SK-N-SH (cell line): ENCODE measurements around the gene KLHDC8A. TPM values are rescaled to one million over a fixed set of nuclear protein-coding genes. Genes with fewer than 3 reads are reported as not detected.

Experiments
- CTCF ChIA-PET: fragments of 300-600, 350-600 bp; formaldehyde crosslinking; extraction: SDS; loops from one replicate; lab custom pipeline; 2021; lab: Yijun Ruan, JAX
- POLR2A ChIA-PET: fragments of 350-600 bp; sonication (Branson Sonifier 250); formaldehyde crosslinking; extraction: SDS; loops from one replicate; lab custom pipeline; 2020; ENCODE audit warnings: antibody characterized with exemption, inconsistent platforms; lab: Yijun Ruan, JAX
- DNase-seq: peaks from one replicate; pipeline ENCODE4 v3.0.0; 2012
- H2AFZ ChIP-seq: fragments of 200-600 bp; sonication (generic); 2 replicates; pipeline ENCODE4 v1.8.1; 2016; ENCODE audit warnings: antibody characterized with exemption, mild to moderate bottlenecking, low read depth
- H3F3A ChIP-seq: fragments of 200-600 bp; sonication (generic); replicated peaks from 2 replicates; pipeline ENCODE3; 2016; ENCODE audit warnings: antibody characterized with exemption, mild to moderate bottlenecking; ENCODE audit not compliant: insufficient read depth
- H3K27ac ChIP-seq, 2 experiments: fragments of 200-500 bp in 1 of 2; fragments of 200-600 bp in 1 of 2; sonication (Bioruptor generic) in 1 of 2; sonication (generic), shearing (Covaris generic) in 1 of 2; 2 replicates each; pipeline versions ENCODE4 v1.5.1 to v1.6.1; 2014 to 2016; ENCODE audit warnings: low read depth in 2 of 2, inconsistent platforms in 1 of 2, low read length in 1 of 2, mild to moderate bottlenecking in 1 of 2, mixed read lengths in 1 of 2
- H3K27me3 ChIP-seq: fragments of 200-600 bp; sonication (generic), shearing (Covaris generic); 2 replicates; pipeline ENCODE4 v1.6.1; 2016; ENCODE audit warnings: mixed run types; ENCODE audit not compliant: insufficient read depth
- H3K36me3 ChIP-seq, 2 experiments: fragments of 200-500 bp in 1 of 2; fragments of 200-600 bp in 1 of 2; sonication (Bioruptor generic) in 1 of 2; sonication (generic) in 1 of 2; replicated peaks in 1 of 2; 2 replicates each; pipeline versions ENCODE3 to v1.5.1; 2014 to 2016; ENCODE audit warnings: low read length in 1 of 2, mild to moderate bottlenecking in 1 of 2; ENCODE audit not compliant: insufficient read depth in 2 of 2, control insufficient read depth in 1 of 2
- H3K4me1 ChIP-seq, 2 experiments: fragments of 200-500 bp in 1 of 2; fragments of 200-600 bp in 1 of 2; sonication (Bioruptor generic) in 1 of 2; sonication (generic), shearing (Covaris generic) in 1 of 2; 2 replicates each; pipeline versions ENCODE4 v1.5.1 to v1.6.1; 2014 to 2016; ENCODE audit warnings: low read depth in 1 of 2, low read length in 1 of 2, mixed run types in 1 of 2; ENCODE audit not compliant: insufficient read depth in 2 of 2, control insufficient read depth in 1 of 2
- H3K4me2 ChIP-seq: fragments of 200-600 bp; sonication (generic), shearing (Covaris generic); 2 replicates; pipeline ENCODE4 v1.6.1; 2017; ENCODE audit warnings: mixed run types
- H3K4me3 ChIP-seq, 2 experiments: fragments of 200-500 bp in 1 of 2; fragments of 200-600 bp in 1 of 2; sonication (Bioruptor generic) in 1 of 2; sonication (generic), shearing (Covaris generic) in 1 of 2; 2 replicates each; pipeline versions ENCODE4 v1.5.1 to v1.8.1; 2014 to 2016; ENCODE audit warnings: low read depth in 2 of 2, inconsistent platforms in 1 of 2, low read length in 1 of 2, mild to moderate bottlenecking in 1 of 2, mixed read lengths in 1 of 2, moderate library complexity in 1 of 2
- H3K79me2 ChIP-seq: fragments of 200-600 bp; sonication (generic); 2 replicates; pipeline ENCODE4 v1.8.1; 2017; ENCODE audit warnings: mild to moderate bottlenecking; ENCODE audit not compliant: insufficient read depth
- H3K9ac ChIP-seq: fragments of 200-600 bp; sonication (generic); 2 replicates; pipeline ENCODE4 v1.6.1; 2017; ENCODE audit warnings: mixed run types
- H3K9me2 ChIP-seq: fragments of 200-600 bp; sonication (generic); 2 replicates; pipeline ENCODE4 v1.6.1; 2017; ENCODE audit warnings: mixed run types
- H3K9me3 ChIP-seq: fragments of 200-600 bp; sonication (generic); 2 replicates; pipeline ENCODE4 v1.6.1; 2017; ENCODE audit warnings: mixed run types, mild to moderate bottlenecking, moderate library complexity
- H4K20me1 ChIP-seq: fragments of 200-600 bp; sonication (generic); 2 replicates; pipeline ENCODE4 v1.6.1; 2017; ENCODE audit warnings: mild to moderate bottlenecking, mixed run types; ENCODE audit not compliant: insufficient read depth
- CHD2 ChIP-seq: fragments of 150-350 bp; IDR thresholded peaks from 2 replicates; pipeline ENCODE4 v1.6.1; 2018; ENCODE audit warnings: low read length; ENCODE audit not compliant: partially characterized antibody
- CTCF ChIP-seq: fragments of 200-600 bp; sonication (generic); IDR thresholded peaks from 2 replicates; pipeline ENCODE4 v1.6.1; 2017; ENCODE audit warnings: antibody characterized with exemption, mild to moderate bottlenecking, moderate library complexity
- JUND ChIP-seq: IDR thresholded peaks from 2 replicates; pipeline ENCODE4 v1.4.0; 2012
- MEF2A ChIP-seq: IDR thresholded peaks from 2 replicates; pipeline ENCODE4 v1.4.0; 2012; ENCODE audit warnings: low read depth, borderline replicate concordance
- NFIC ChIP-seq: IDR thresholded peaks from 2 replicates; pipeline ENCODE4 v1.4.0; 2012; ENCODE audit warnings: borderline replicate concordance
- NRF1 ChIP-seq: IDR thresholded peaks from 2 replicates; pipeline ENCODE4 v1.6.1; 2012; ENCODE audit warnings: low read depth, mild to moderate bottlenecking, low read length
- POLR2AphosphoS5 ChIP-seq: IDR thresholded peaks from 2 replicates; pipeline ENCODE4 v1.6.1; 2012; ENCODE audit warnings: low read depth, low read length
- RCOR1 ChIP-seq: fragments of 150-350 bp; IDR thresholded peaks from 2 replicates; pipeline ENCODE4 v1.6.1; 2017; ENCODE audit warnings: antibody characterized with exemption, low read length
- RFX5 ChIP-seq: IDR thresholded peaks from 2 replicates; pipeline ENCODE4 v1.6.1; 2012; ENCODE audit warnings: mild to moderate bottlenecking, improper control_type of control experiment, low read length
- RXRA ChIP-seq: IDR thresholded peaks from 2 replicates; pipeline ENCODE4 v1.4.0; 2012; ENCODE audit warnings: low read depth, mild to moderate bottlenecking, borderline replicate concordance
- TAF1 ChIP-seq: IDR thresholded peaks from 2 replicates; pipeline ENCODE4 v1.6.1; 2012; ENCODE audit warnings: low read depth, mild to moderate bottlenecking, low read length, moderate library complexity, borderline replicate concordance
- TCF12 ChIP-seq: IDR thresholded peaks from 2 replicates; pipeline ENCODE4 v1.4.0; 2012
- TEAD4 ChIP-seq: IDR thresholded peaks from 2 replicates; pipeline ENCODE4 v1.4.0; 2012; ENCODE audit warnings: mild to moderate bottlenecking, borderline replicate concordance; ENCODE audit not compliant: insufficient read depth
- USF1 ChIP-seq: IDR thresholded peaks from 2 replicates; pipeline ENCODE4 v1.4.0; 2012; ENCODE audit warnings: low read depth, borderline replicate concordance
- YY1 ChIP-seq: IDR thresholded peaks from 2 replicates; pipeline ENCODE4 v1.4.0; 2012; ENCODE audit warnings: low read depth, mild to moderate bottlenecking
- WGBS: methylation state at CpG from one replicate; pipeline ENCODE4 v1.1.6; 2017; ENCODE audit warnings: low lambda C conversion rate; 5-methylcytosine and 5-hydroxymethylcytosine counted together
- polyA plus RNA-seq, 3 experiments: library from polyadenylated mRNA; depleted of rRNA; stranded (reverse); fragments of >200 nt; gene quantifications; 2 replicates each; pipeline ENCODE4 v1.2.3, GENCODE V29; 2012
- TF ChIP-seq, protein P1 (sequence below): IDR thresholded peaks from 2 replicates; pipeline ENCODE4 v1.4.0; 2012; ENCODE audit warnings: low read depth
- TF ChIP-seq, protein P2 (sequence below): IDR thresholded peaks from 2 replicates; pipeline ENCODE4 v1.4.0; 2012; ENCODE audit warnings: low read depth, borderline replicate concordance

KLHDC8A gene
- polyA plus RNA-seq, 1 of the 3 experiments (the other 2 are of a cell fraction) = 0.02 TPM

DNA sequence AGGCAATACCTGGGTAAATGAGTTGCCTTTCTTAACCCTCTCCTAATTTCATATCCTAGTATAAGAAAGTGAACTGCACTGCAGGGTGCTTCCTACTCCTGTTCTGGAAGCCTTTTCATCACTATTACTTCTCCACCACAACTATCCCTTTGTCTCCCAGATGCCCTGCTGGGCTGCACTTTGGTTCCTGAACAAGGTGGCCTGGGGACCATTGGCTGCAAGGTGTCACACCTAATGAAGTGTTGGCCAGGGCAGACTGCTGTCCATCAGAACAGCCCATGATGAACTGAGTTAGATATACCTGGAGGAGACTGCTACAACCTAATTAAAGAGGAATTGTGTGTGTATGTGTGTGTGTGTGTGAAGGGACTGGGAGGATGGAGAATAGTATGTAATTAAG is 1.9 kb upstream of the KLHDC8A start:
- CTCF ChIA-PET = interaction anchor here (1.3 to 1.9 kb wide), 3 partner anchors 22 to 301 kb away, joined by 3 to 6 read pairs (median 4); no protein-coding TSS in a partner anchor
- Histone ChIP-seq H3K4me2 (no peak overlapping the region), H3K4me1 (no peaks in the 10 kb centered on the region; a peak in 1 of 4 replicates), H3F3A (no peaks in the 10 kb centered on the region), H3K9ac (no peak overlapping the region), H3K4me3 (no peak overlapping the region), H3K27ac (no peak overlapping the region), H3K9me2 (no peaks in the 10 kb centered on the region), H4K20me1 (no peaks in the 10 kb centered on the region), H3K79me2 (no peaks in the 10 kb centered on the region), H3K9me3 (no peaks in the 10 kb centered on the region), H2AFZ (no peak overlapping the region), H3K36me3 (no peaks in the 10 kb centered on the region), H3K27me3 (peaks cover 5% of the 10 kb centered on the region; the same call in 1 of the 2 replicates)
- POLR2A ChIA-PET = no interaction called here
- DNase-seq = no peak
- no peak for TF ChIP-seq RXRA
- no peak for TF ChIP-seq YY1
- no peak for TF ChIP-seq TCF12
- TF ChIP-seq, protein P1, sequence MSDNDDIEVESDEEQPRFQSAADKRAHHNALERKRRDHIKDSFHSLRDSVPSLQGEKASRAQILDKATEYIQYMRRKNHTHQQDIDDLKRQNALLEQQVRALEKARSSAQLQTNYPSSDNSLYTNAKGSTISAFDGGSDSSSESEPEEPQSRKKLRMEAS = no peak
- TF ChIP-seq RFX5 = no peak
- TF ChIP-seq MEF2A = no peak
- TF ChIP-seq JUND = no peak
- no peak for TF ChIP-seq TEAD4
- TF ChIP-seq, all 33 proteins: peak for 0

DNA sequence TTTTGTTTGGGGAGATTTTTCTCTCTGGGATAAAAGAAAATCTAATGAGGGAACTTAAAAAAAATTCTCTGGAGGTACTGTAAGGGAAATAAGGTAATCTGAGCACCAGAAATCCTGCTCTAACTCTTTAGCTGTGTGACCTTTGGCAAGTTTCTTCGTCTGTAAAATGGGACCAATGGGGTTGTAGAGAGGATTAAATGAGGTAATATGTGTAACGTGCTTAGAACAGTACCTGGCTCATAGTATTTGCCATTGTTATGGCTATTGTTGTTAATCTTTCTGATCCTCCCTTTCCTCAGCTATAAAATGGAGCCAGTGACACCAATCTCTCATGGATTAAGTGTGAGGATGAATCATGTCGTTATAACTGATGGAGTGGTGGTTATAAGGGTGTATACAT is 845 bp upstream of the KLHDC8A start:
- no peak overlapping the region for H3K9ac ChIP-seq
- H3K9me3 ChIP-seq = no peaks in the 10 kb centered on the region
- no peaks in the 10 kb centered on the region for H3F3A ChIP-seq
- H2AFZ ChIP-seq = no peak overlapping the region
- POLR2A ChIA-PET = no interaction called here
- TF ChIP-seq, protein P2, sequence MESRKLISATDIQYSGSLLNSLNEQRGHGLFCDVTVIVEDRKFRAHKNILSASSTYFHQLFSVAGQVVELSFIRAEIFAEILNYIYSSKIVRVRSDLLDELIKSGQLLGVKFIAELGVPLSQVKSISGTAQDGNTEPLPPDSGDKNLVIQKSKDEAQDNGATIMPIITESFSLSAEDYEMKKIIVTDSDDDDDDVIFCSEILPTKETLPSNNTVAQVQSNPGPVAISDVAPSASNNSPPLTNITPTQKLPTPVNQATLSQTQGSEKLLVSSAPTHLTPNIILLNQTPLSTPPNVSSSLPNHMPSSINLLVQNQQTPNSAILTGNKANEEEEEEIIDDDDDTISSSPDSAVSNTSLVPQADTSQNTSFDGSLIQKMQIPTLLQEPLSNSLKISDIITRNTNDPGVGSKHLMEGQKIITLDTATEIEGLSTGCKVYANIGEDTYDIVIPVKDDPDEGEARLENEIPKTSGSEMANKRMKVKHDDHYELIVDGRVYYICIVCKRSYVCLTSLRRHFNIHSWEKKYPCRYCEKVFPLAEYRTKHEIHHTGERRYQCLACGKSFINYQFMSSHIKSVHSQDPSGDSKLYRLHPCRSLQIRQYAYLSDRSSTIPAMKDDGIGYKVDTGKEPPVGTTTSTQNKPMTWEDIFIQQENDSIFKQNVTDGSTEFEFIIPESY = no peak
- TF ChIP-seq NFIC (no peak), POLR2AphosphoS5 (no peak), CTCF (no peak), USF1 (no peak), NRF1 (no peak), TAF1 (no peak), CHD2 (no peak), TCF12 (no peak), RCOR1 (no peak)
- TF ChIP-seq, protein P1 = no peak
- TF ChIP-seq, all 33 proteins: peak for 0
- H3K79me2 ChIP-seq = no peaks in the 10 kb centered on the region
- DNase-seq = no peak
- no peaks in the 10 kb centered on the region for H4K20me1 ChIP-seq
- H3K4me2 ChIP-seq = no peak overlapping the region
- H3K4me3 ChIP-seq = no peak overlapping the region
- no peaks in the 10 kb centered on the region for H3K9me2 ChIP-seq
- H3K27ac ChIP-seq = no peak overlapping the region
- CTCF ChIA-PET = interaction anchor here (0.6 to 1.9 kb wide), 3 partner anchors 22 to 302 kb away, joined by 3 to 6 read pairs (median 3); no protein-coding TSS in a partner anchor
- peaks cover 5% of the 10 kb centered on the region; the same call in 1 of the 2 replicates for H3K27me3 ChIP-seq
- peaks cover 0 to 2% of the 10 kb centered on the region in 2 experiments; a peak in 1 of 4 replicates for H3K4me1 ChIP-seq
- 62% methylated on average over 3 of the region's 3 CpGs for WGBS
- H3K36me3 ChIP-seq = no peaks in the 10 kb centered on the region
